ENCODE results near the gene SNX24.

SNX24 gene

DNA sequence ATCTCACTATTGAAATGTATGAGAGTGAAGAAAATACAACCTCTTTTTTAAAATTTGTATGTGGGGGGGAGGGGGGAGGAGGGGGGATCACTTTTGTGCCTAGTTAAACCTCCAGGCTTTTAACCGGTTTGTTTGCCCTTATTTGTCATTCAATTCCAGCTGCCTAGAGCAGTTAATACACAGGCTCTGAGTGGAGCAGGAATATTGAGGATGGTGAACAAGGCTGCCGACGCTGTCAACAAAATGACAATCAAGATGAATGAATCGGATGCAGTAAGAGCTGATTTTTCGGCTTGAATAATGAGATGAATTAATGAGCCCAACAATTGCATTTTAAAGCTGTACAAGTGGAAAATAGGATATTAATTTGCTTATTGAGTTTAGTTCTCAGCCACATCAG is 28.7 kb upstream of the SNX24 start (continued):
- TF ChIP-seq PRDM2 (tag by site-specific recombination; IDR thresholded peaks at IDR 0.05; ENCODE audit: borderline replicate concordance) (no peak), ZNF707 (tag by site-specific recombination; IDR thresholded peaks at IDR 0.05) (no peak), ZBTB10 (tag by site-specific recombination; IDR thresholded peaks at IDR 0.05) (no peak)

DNA sequence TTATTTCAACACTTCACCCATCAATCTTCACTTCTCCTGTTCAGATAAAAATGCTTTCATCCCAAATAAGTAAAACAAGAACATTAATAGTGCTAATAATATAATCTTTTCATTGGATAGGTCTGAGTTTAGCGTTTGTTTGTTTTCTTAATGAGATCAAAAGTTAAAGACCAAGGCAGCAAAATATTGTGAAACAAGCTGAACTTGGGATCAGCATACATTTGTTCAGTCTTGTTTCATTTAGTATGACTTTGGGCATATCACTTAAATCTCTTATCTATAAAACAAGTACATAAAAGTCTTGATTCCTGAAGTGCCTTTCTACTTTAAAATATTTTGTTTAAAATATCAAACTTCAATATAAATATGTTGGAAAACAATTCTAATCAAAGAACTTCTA is 13.4 kb upstream of the SNX24 start:
- peaks cover 21% of the 10 kb centered on the region in 2 experiments for H3K36me3 ChIP-seq (ENCODE audit: control insufficient read depth in 2 of 2, insufficient read depth in 1 of 2, low read length in 2 of 2)
- TF ChIP-seq KLF8 (tag by site-specific recombination; IDR thresholded peaks at IDR 0.05), result no peak
- no peak for TF ChIP-seq SP2 (tag by site-specific recombination; IDR thresholded peaks at IDR 0.05)
- no peak for TF ChIP-seq ZNF280C (tag by site-specific recombination; IDR thresholded peaks at IDR 0.05)
- no peak for TF ChIP-seq ZNF426 (tag by site-specific recombination; IDR thresholded peaks at IDR 0.05)
- no peak for TF ChIP-seq ZNF169 (tag by site-specific recombination; IDR thresholded peaks at IDR 0.05)
- no peak for TF ChIP-seq KLF9 (tag by site-specific recombination; IDR thresholded peaks at IDR 0.05; ENCODE audit: low read depth)
- no peak for TF ChIP-seq PRDM10 (tag by site-specific recombination; IDR thresholded peaks at IDR 0.05)
- no peak for TF ChIP-seq ZFP3 (tag by site-specific recombination; IDR thresholded peaks at IDR 0.05; ENCODE audit: low read depth)
- no peak for TF ChIP-seq ZNF561 (tag by site-specific recombination; IDR thresholded peaks at IDR 0.05; ENCODE audit: borderline replicate concordance)
- no peak for TF ChIP-seq ZNF747 (tag by site-specific recombination; IDR thresholded peaks at IDR 0.05)
- no peak for TF ChIP-seq GLI2 (tag by site-specific recombination; IDR thresholded peaks at IDR 0.05; ENCODE audit: borderline replicate concordance, low read depth)
- no peak for TF ChIP-seq ZNF623 (tag by site-specific recombination; IDR thresholded peaks at IDR 0.05)
- TF ChIP-seq GLIS1 (tag by site-specific recombination; IDR thresholded peaks at IDR 0.05), result no peak
- no peak for TF ChIP-seq ZBTB8A (tag by site-specific recombination; IDR thresholded peaks at IDR 0.05)
- TF ChIP-seq ZSCAN4 (tag by site-specific recombination; IDR thresholded peaks at IDR 0.05), result no peak
- no peak for TF ChIP-seq ZNF155 (tag by site-specific recombination; IDR thresholded peaks at IDR 0.05)
- TF ChIP-seq ZNF585B (tag by site-specific recombination; IDR thresholded peaks at IDR 0.05), result no peak
- no peak for TF ChIP-seq ZNF274 (IDR thresholded peaks at IDR 0.05; ENCODE audit: low read length)
- TF ChIP-seq ZNF274 (tag by site-specific recombination; IDR thresholded peaks at IDR 0.05; ENCODE audit: borderline replicate concordance), result no peak
- no peaks in the 10 kb centered on the region for H3K4me1 ChIP-seq (ENCODE audit: control insufficient read depth, insufficient read depth, low read length)
- no peak overlapping the region for H3K27ac ChIP-seq (ENCODE audit: extremely low read depth, low read depth, low read length)
- no peaks in the 10 kb centered on the region for H3K9me3 ChIP-seq (ENCODE audit: control insufficient read depth, insufficient read depth, low read depth, low read length)
- ChIA-PET POLR2A (no interaction called here), CTCF (no interaction called here)
- H3K4me3 ChIP-seq (ENCODE audit: low read depth, low read length), result no peak overlapping the region

All from HEK293 (cell line).